Glutamatergic neuron (in vitro differentiated cells): ENCODE measurements around the gene EIF2B2. TPM values are rescaled to one million over a fixed set of nuclear protein-coding genes. Genes with fewer than 3 reads are reported as not detected.

Experiments used
- DNase-seq: peaks from one replicate; pipeline ENCODE4 v3.0.0; 2022
- H3K27ac Mint-ChIP-seq: one replicate; pipeline ENCODE4 v1.8.0; 2020; ENCODE audit warnings: mild to moderate bottlenecking, mixed read lengths, inconsistent platforms; ENCODE audit not compliant: unreplicated experiment
- H3K27me3 Mint-ChIP-seq: one replicate; pipeline ENCODE4 v1.8.0; 2020; ENCODE audit warnings: mild to moderate bottlenecking, moderate library complexity, mixed read lengths, inconsistent platforms; ENCODE audit not compliant: unreplicated experiment
- H3K36me3 Mint-ChIP-seq: one replicate; pipeline ENCODE4 v1.8.0; 2020; ENCODE audit warnings: mild to moderate bottlenecking, mixed read lengths, inconsistent platforms; ENCODE audit not compliant: unreplicated experiment
- H3K4me1 Mint-ChIP-seq: one replicate; pipeline ENCODE4 v1.8.0; 2020; ENCODE audit warnings: mild to moderate bottlenecking, low read depth, mixed read lengths, inconsistent platforms; ENCODE audit not compliant: unreplicated experiment
- H3K4me3 Mint-ChIP-seq: one replicate; pipeline ENCODE4 v1.8.0; 2020; ENCODE audit warnings: mild to moderate bottlenecking, mixed read lengths, inconsistent platforms; ENCODE audit not compliant: unreplicated experiment
- H3K9me3 Mint-ChIP-seq: one replicate; pipeline ENCODE4 v1.8.0; 2020; ENCODE audit warnings: mild to moderate bottlenecking, moderate library complexity, mixed read lengths, inconsistent platforms; ENCODE audit not compliant: unreplicated experiment
- total RNA-seq: library from RNA; stranded (reverse); fragmentation: NEBNext Ultra II Directional; extraction: Animal tissue kit (Norgen Biotek cat#: 25700); gene quantifications from one replicate; pipeline ENCODE4 v1.2.1, GENCODE V29; 2021; ENCODE audit not compliant: unreplicated experiment
- TF ChIP-seq, protein P1 (sequence below): fragments of 200-600 bp; sonication (generic); IDR thresholded peaks from one replicate; pipeline ENCODE4 v1.5.0; 2021; ENCODE audit not compliant: partially characterized antibody, unreplicated experiment

The EIF2B2 gene
- total RNA-seq, 1 donor from 2014 or later: 39.6 TPM

DNA sequence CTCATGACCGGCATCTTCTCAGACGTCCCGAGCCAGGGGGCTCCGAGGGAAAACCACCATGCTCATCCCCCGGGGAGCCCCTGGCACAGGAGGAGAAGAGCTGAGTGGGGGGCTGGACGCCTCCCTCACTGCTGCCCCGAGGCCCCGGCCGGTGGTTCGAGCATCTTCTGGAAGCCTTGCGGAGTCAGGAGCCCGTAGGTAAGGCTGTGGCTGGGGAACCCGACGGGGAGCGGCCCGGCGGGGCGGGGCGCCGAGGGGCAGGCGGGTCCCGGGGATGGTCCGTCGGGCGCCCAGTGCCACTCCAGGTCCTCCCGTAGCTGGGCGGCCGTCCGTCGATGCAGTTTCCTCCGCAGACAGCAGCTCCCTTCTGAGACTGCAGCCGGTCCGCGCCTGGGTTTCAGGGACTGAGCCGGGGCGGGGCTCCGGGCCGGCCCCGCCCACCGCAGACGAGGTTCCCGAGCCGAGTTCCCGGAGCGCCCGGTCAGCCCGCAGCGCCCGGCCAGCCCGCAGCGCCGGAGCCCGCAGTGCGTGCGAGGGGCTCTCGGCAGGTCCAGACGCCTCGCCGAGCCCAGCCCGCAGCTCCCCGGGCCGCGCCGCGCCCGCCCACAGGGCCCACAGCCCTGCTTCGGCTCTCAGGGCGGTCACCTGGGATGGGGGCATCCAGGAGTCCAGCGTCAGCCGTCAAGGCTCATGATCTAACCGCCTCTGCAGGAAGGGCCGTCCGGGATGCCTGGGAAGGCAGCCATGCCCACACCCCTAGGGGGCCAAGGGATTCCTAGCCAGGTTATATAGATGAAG, 47.3 kb upstream of the EIF2B2 start, which contains the start of gene PGF:
Gene PGF (minus strand): TSS at position 369 of the 798 bp plus-strand sequence. CDS start 355 bp downstream, at position 14.
- H3K36me3 Mint-ChIP-seq: no peaks in the 10 kb centered on the region
- peaks cover 5% of the 10 kb centered on the region for H3K4me1 Mint-ChIP-seq
- peak within 1 kb of the TSS; percentile 40 for H3K4me3 Mint-ChIP-seq
- H3K9me3 Mint-ChIP-seq: peaks cover 2% of the 10 kb centered on the region
- H3K27ac Mint-ChIP-seq: peak within 1 kb of the TSS; percentile 9
- peak; percentile 73 for DNase-seq
- H3K27me3 Mint-ChIP-seq: no peaks in the 10 kb centered on the region
- TF ChIP-seq, protein P1, sequence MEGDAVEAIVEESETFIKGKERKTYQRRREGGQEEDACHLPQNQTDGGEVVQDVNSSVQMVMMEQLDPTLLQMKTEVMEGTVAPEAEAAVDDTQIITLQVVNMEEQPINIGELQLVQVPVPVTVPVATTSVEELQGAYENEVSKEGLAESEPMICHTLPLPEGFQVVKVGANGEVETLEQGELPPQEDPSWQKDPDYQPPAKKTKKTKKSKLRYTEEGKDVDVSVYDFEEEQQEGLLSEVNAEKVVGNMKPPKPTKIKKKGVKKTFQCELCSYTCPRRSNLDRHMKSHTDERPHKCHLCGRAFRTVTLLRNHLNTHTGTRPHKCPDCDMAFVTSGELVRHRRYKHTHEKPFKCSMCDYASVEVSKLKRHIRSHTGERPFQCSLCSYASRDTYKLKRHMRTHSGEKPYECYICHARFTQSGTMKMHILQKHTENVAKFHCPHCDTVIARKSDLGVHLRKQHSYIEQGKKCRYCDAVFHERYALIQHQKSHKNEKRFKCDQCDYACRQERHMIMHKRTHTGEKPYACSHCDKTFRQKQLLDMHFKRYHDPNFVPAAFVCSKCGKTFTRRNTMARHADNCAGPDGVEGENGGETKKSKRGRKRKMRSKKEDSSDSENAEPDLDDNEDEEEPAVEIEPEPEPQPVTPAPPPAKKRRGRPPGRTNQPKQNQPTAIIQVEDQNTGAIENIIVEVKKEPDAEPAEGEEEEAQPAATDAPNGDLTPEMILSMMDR: no peak

DNA sequence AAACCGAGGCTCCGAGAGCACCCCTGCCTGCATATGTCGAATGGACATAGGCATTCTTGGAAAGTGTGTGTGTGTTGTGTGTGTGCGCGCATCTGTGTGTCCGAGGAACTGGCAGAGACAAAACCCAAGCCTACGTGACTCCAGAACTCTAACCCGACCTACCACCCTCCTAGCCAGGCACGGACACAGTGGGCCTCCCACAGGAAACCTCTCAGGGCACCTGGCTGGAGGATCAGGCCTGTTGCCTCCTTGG, 46.8 kb upstream of the EIF2B2 start:
- H3K27me3 Mint-ChIP-seq: no peaks in the 10 kb centered on the region
- H3K36me3 Mint-ChIP-seq: no peaks in the 10 kb centered on the region
- TF ChIP-seq, protein P1: peak; percentile 11
- peaks cover 2% of the 10 kb centered on the region for H3K9me3 Mint-ChIP-seq
- H3K4me3 Mint-ChIP-seq: no peak overlapping the region
- no peak overlapping the region for H3K27ac Mint-ChIP-seq
- no peak for DNase-seq
- peaks cover 5% of the 10 kb centered on the region for H3K4me1 Mint-ChIP-seq

DNA sequence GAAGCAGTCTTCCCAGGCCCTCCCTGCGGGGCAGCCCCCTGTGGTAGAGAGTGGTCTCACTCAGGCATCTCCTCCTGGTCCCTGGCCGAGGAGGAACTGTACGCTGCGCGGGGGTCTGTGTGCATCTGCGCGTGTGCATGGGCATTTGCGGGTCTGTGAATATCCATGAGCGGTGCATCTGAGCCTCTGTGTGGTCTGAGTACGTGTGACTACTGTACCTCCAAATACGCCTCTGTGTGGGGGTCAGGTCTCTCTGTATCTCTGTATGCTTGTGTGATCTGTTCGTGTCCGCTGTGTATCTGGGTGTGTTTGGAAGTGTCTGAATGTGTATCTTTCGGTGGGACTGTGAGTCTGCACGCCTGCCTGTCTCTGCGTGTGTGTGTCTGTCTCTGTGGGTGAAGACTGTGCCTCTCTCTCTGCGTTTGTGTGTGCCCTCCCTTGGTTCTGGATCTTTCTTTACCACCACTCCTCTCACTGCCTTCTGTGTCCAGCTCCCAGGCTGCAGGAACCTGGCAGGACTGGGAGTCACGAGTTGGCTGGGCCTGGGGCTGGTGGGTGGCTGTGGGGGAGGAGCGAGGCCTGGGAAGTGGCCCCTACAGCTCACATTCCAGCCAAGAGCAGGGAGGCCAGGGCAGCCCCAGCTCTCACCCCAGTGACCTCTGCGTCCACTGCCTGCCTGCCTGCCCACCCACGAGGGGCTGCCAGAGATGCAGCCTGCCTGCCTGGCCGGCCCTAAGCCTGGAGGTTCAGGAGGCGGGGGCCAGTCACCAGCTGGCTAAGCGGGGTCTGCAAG, 46.2 kb upstream of the EIF2B2 start:
- H3K4me1 Mint-ChIP-seq: peaks cover 2% of the 10 kb centered on the region
- no peaks in the 10 kb centered on the region for H3K9me3 Mint-ChIP-seq
- no peaks in the 10 kb centered on the region for H3K36me3 Mint-ChIP-seq
- TF ChIP-seq, protein P1: no peak
- H3K27ac Mint-ChIP-seq: peak overlapping the region; percentile 9
- peak overlapping the region; percentile 40 for H3K4me3 Mint-ChIP-seq
- DNase-seq: no peak
- no peaks in the 10 kb centered on the region for H3K27me3 Mint-ChIP-seq

DNA sequence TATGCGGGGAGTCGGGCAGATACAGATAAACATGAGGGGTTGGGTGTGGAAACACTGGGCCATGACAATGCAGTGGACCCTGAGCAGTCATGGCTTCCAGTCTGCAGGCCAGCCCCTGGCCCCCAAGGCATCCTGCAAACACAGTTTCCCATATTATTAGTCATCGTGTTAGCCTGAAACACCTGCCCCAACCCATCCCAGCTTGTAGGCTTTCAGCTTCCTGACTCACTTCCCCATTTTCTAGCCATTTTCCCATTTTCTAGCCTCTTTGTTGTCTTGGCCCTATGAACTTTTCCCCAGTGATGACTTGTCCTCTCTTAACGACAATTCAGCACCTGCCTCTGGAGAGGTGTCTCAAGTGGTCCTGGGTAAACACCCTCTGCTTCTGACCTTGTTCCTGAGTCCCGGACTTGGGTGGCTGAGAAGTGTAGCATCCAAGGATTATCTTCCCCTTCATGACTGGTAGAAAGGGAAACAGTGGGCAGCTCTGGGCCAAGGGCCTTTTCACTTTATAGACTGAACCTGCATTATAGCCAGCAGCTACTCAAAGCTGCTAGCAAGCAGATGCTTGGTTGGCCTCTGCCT, 43.0 kb upstream of the EIF2B2 start:
- Mint-ChIP-seq H3K27me3 (peaks cover 8% of the 10 kb centered on the region), H3K9me3 (peaks cover 2% of the 10 kb centered on the region)
- TF ChIP-seq, protein P1: no peak

More for the DNA sequence above, 43.0 kb upstream of the EIF2B2 start:
- Mint-ChIP-seq H3K4me3 (no peak overlapping the region), H3K36me3 (peaks cover 6% of the 10 kb centered on the region), H3K27ac (no peak overlapping the region), H3K4me1 (peaks cover 2% of the 10 kb centered on the region)
- DNase-seq: no peak
